A549 (cell line): ENCODE measurements around the gene ACTG2. TPM values are rescaled to one million over a fixed set of nuclear protein-coding genes. Genes with fewer than 3 reads are reported as not detected.
A peak's percentile ranks its signal among the peaks of the same experiment; 100 is the strongest.
"Not testable (repeated sequence)": the region's sequence is repeated elsewhere in the genome, so short reads cannot be mapped to it uniquely, and the experiment has no call there.

Source experiments
- ATAC-seq, 2 experiments: fragments of 200-7000 bp in 1 of 2; fragments of >200 bp in 1 of 2; cut with Nextera tagmentation in 1 of 2; cut with Tn5 transposase in 1 of 2; 3 replicates each; pipeline versions ENCODE4 v1.8.0 to v1.9.1; 2018 to 2020; ENCODE audit warnings: mild to moderate bottlenecking in 1 of 2, moderate library complexity in 1 of 2
- CTCF ChIA-PET: fragments of 300-600 bp; sonication (Branson Sonifier 250); formaldehyde crosslinking; extraction: SDS; loops from one replicate; lab custom pipeline; 2021; ENCODE audit warnings: antibody characterized with exemption, inconsistent platforms; lab: Yijun Ruan, JAX
- POLR2A ChIA-PET: fragments of 350-600 bp; formaldehyde crosslinking; extraction: SDS; loops from one replicate; lab custom pipeline; 2021; ENCODE audit warnings: antibody characterized with exemption, inconsistent platforms; lab: Yijun Ruan, JAX
- DNase-seq, 2 experiments: peaks; one replicate each; pipeline versions ENCODE4 v3.0.0 to v3.0.0-alpha.2; 2011 to 2016; ENCODE audit warnings: low read depth in 1 of 2, low spot score in 1 of 2
- FAIRE-seq: peaks from 2 replicates; lab custom pipeline; 2011; peaks lifted over from hg19 to GRCh38; lab: Jason Lieb, UNC
- H3K27ac ChIP-seq, 2 experiments: fragments of >200 bp; sonication (Bioruptor Twin); formaldehyde crosslinking; 3 replicates each; pipeline ENCODE4 v1.5.1; 2016 to 2017
- H3K4me1 ChIP-seq: fragments of >200 bp; sonication (Bioruptor Twin); formaldehyde crosslinking; 3 replicates; pipeline ENCODE4 v1.6.1; 2016
- H3K4me2 ChIP-seq: fragments of >200 bp; sonication (Bioruptor Twin); formaldehyde crosslinking; 3 replicates; pipeline ENCODE4 v1.6.1; 2016
- H3K4me3 ChIP-seq: fragments of >200 bp; sonication (Bioruptor Twin); formaldehyde crosslinking; 3 replicates; pipeline ENCODE4 v1.5.1; 2016
- H3K9me3 ChIP-seq: fragments of >200 bp; sonication (Bioruptor Twin); formaldehyde crosslinking; 3 replicates; pipeline ENCODE4 v1.6.1; 2016
- BCL3 ChIP-seq: fragments of >200 bp; sonication (Bioruptor Twin); formaldehyde crosslinking; IDR thresholded peaks from 3 replicates; pipeline ENCODE4 v1.6.1; 2016
- CBX2 ChIP-seq: fragments of 200-600 bp; sonication (generic); IDR thresholded peaks from 2 replicates; pipeline ENCODE4 v1.6.1; 2016; ENCODE audit warnings: low read depth, mild to moderate bottlenecking, borderline replicate concordance
- CHD2 ChIP-seq: fragments of 150-350 bp; IDR thresholded peaks from 2 replicates; pipeline ENCODE4 v1.6.1; 2014; ENCODE audit warnings: low read length; ENCODE audit not compliant: partially characterized antibody
- CHD4 ChIP-seq: fragments of 200-600 bp; sonication (generic); IDR thresholded peaks from 2 replicates; pipeline ENCODE4 v1.6.1; 2016; ENCODE audit warnings: antibody characterized with exemption, mild to moderate bottlenecking, borderline replicate concordance
- EP300 ChIP-seq, 2 experiments: fragments of >200 bp; sonication (Bioruptor Twin); formaldehyde crosslinking; IDR thresholded peaks; 2 replicates in 1 of 2; 3 replicates in 1 of 2; pipeline ENCODE4 v1.6.1; 2016 to 2017
- FOSL2 ChIP-seq, 2 experiments: fragments of 450-650 bp in 1 of 2; fragments of >200 bp in 1 of 2; sonication (Bioruptor Twin) in 1 of 2; formaldehyde crosslinking; IDR thresholded peaks; 2 replicates each; pipeline versions ENCODE4 v1.5.0 to v1.6.1; 2016 to 2020; ENCODE audit warnings: mild to moderate bottlenecking in 1 of 2, moderate library complexity in 1 of 2
- HDAC2 ChIP-seq: fragments of 200-600 bp; sonication (generic); IDR thresholded peaks from 2 replicates; pipeline ENCODE4 v1.6.1; 2016
- HOXB13 ChIP-seq: fragments of 250-450 bp; sonication (Bioruptor Pico); IDR thresholded peaks from 2 replicates; pipeline ENCODE4 v1.5.0; 2020; ENCODE audit warnings: low read depth, mild to moderate bottlenecking, moderate library complexity
- JUNB ChIP-seq: fragments of >200 bp; sonication (Bioruptor Twin); formaldehyde crosslinking; IDR thresholded peaks from 2 replicates; pipeline ENCODE4 v1.6.1; 2016
- MAFK ChIP-seq: fragments of 450-650 bp; IDR thresholded peaks from 2 replicates; pipeline ENCODE4 v1.6.1; 2014; ENCODE audit not compliant: partially characterized antibody
- MYC ChIP-seq: IDR thresholded peaks from 2 replicates; pipeline ENCODE4 v1.6.1; 2012; ENCODE audit warnings: mild to moderate bottlenecking, inconsistent platforms, low read length, improper control_type of control experiment, borderline replicate concordance
- PHF8 ChIP-seq: fragments of 200-600 bp; sonication (generic); IDR thresholded peaks from 2 replicates; pipeline ENCODE4 v1.6.1; 2016; ENCODE audit warnings: low read depth, mild to moderate bottlenecking, antibody characterized with exemption, moderate library complexity, borderline replicate concordance
- RAD21 ChIP-seq, 2 experiments: fragments of >200 bp in 1 of 2; sonication (Bioruptor Twin) in 1 of 2; formaldehyde crosslinking in 1 of 2; IDR thresholded peaks in 1 of 2; conservative IDR thresholded peaks in 1 of 2; 2 replicates in 1 of 2; 3 replicates in 1 of 2; pipeline ENCODE4 v1.6.1; 2012 to 2018; ENCODE audit warnings: inconsistent platforms in 1 of 2
- RCOR1 ChIP-seq: fragments of 150-350 bp; IDR thresholded peaks from 2 replicates; pipeline ENCODE4 v1.6.1; 2014; ENCODE audit warnings: antibody characterized with exemption, low read length, low read depth
- RFX5 ChIP-seq: fragments of 450-650 bp; IDR thresholded peaks from 2 replicates; pipeline ENCODE4 v1.7.1; 2014; ENCODE audit warnings: antibody characterized with exemption, mild to moderate bottlenecking, moderate library complexity
- RNF2 ChIP-seq: fragments of 200-600 bp; sonication (generic); IDR thresholded peaks from 2 replicates; pipeline ENCODE4 v1.6.1; 2016; ENCODE audit warnings: low read depth, mild to moderate bottlenecking, antibody characterized with exemption, moderate library complexity, borderline replicate concordance
- SREBF2 ChIP-seq: fragments of 450-650 bp; IDR thresholded peaks from 2 replicates; pipeline ENCODE4 v1.6.1; 2014; ENCODE audit warnings: mild to moderate bottlenecking, moderate library complexity
- TP53 ChIP-seq: fragments of 250-450 bp; sonication (Bioruptor Pico); IDR thresholded peaks from 2 replicates; pipeline ENCODE4 v1.5.0; 2021; ENCODE audit warnings: mild to moderate bottlenecking, moderate library complexity
- ZC3H11A ChIP-seq: fragments of 450-650 bp; IDR thresholded peaks from 2 replicates; pipeline ENCODE4 v1.6.1; 2014; ENCODE audit warnings: antibody characterized with exemption, mild to moderate bottlenecking
- ZFP36 ChIP-seq: fragments of 450-650 bp; IDR thresholded peaks from 2 replicates; pipeline ENCODE4 v1.6.1; 2014; ENCODE audit warnings: borderline replicate concordance; ENCODE audit not compliant: partially characterized antibody
- ZSCAN20 ChIP-seq: fragments of 250-450 bp; sonication (Bioruptor Pico); IDR thresholded peaks from 2 replicates; pipeline ENCODE4 v1.8.0; 2022; ENCODE audit warnings: mild to moderate bottlenecking, moderate library complexity
- WGBS: methylation state at CpG from one replicate; pipeline ENCODE4 v1.1.6; 2017; ENCODE audit errors: missing lambda C conversion rate; 5-methylcytosine and 5-hydroxymethylcytosine counted together
- polyA plus RNA-seq, 4 experiments: library from polyadenylated mRNA; depleted of rRNA in 3 of 4; stranded (reverse); fragments of >200 nt; fragmentation: RNase III in 1 of 4; extraction: RNeasy Plus Mini Kit Qiagen cat#74134 plus additional on column Dnase treatment in 1 of 4; gene quantifications; 2 replicates in 3 of 4; 3 replicates in 1 of 4; pipeline ENCODE4 v1.2.3, GENCODE V29; 2011 to 2017
- TF ChIP-seq, protein P1 (sequence below): fragments of 250-450 bp; sonication (Bioruptor Pico); IDR thresholded peaks from 2 replicates; pipeline ENCODE4 v1.5.0; 2021; ENCODE audit warnings: mild to moderate bottlenecking, moderate library complexity, borderline replicate concordance
- TF ChIP-seq, protein P2 (sequence below): fragments of 250-450 bp; sonication (Bioruptor Pico); IDR thresholded peaks from 2 replicates; pipeline ENCODE4 v1.5.0; 2020; ENCODE audit warnings: low read depth, mild to moderate bottlenecking, moderate library complexity
- TF ChIP-seq, protein P3 (sequence below): fragments of 150-350 bp; IDR thresholded peaks from 2 replicates; pipeline ENCODE4 v1.6.1; 2014; ENCODE audit warnings: low read depth, mild to moderate bottlenecking, low read length

The ACTG2 gene
- polyA plus RNA-seq, 2 of the 4 experiments (the other 2 are of a cell fraction) = 0.04 to 0.26 TPM

GRCh38 chr2:73870084-73870483 lies 22.7 kb upstream of the ACTG2 start:
- FAIRE-seq (no peak), DNase-seq (no peak), ATAC-seq (no peak)
- POLR2A ChIA-PET = no interaction called here
- CTCF ChIA-PET = interaction anchor here (0.6 kb wide), 1 partner anchor 19 kb away, joined by 3 read pairs; no protein-coding TSS in a partner anchor
- Histone ChIP-seq H3K27ac (no peak overlapping the region), H3K4me1 (no peaks in the 10 kb centered on the region), H3K4me3 (no peak overlapping the region), H3K4me2 (no peak overlapping the region), H3K9me3 (no peaks in the 10 kb centered on the region)
- no peak for TF ChIP-seq SREBF2
- TF ChIP-seq MAFK = no peak
- no peak for TF ChIP-seq RCOR1
- no peak for TF ChIP-seq ZC3H11A
- no peak for TF ChIP-seq PHF8
- no peak for TF ChIP-seq CHD4
- 87% methylated on average over 4 of the region's 4 CpGs for WGBS

DNA sequence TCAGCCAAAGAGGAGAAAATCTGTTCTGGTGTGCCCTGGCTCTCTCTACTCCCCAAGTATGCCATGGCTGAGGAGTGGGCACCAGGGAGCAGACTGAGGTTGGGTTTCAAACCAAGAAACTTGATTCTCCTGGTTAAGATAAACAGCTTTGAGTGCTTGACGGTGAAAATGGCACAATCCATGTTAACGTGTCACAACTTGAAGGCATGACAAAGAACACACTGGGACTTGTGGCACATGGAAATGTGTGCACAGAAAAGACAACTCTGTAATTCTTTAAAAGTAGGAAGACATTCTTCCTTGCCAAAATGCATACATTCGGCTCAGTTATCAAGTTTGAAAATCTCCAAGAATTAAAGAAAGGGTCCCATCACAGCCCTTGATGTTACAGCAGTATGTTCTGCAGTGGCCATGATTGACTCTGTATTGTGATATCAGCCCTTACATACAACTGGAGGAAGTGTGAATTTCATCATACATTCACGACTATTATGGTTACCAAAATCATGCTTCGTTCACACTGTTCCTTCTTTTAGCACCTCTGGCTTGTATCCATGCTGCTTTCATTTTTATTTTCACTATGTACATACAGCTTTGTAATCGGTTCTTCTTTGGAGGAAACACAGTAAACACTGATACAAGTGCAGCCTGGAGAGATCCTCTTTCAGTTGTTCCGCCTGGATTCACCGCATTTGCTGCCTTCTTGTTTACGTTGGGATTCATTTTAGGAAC lies 15.6 kb upstream of the ACTG2 start:
- Histone ChIP-seq H3K4me3 (no peak overlapping the region), H3K27ac (no peak overlapping the region), H3K9me3 (no peaks in the 10 kb centered on the region), H3K4me1 (no peaks in the 10 kb centered on the region), H3K4me2 (0 out of 3 replicates have a peak overlapping the region, but pooled peaks have one; percentile 26)
- FAIRE-seq (no peak), DNase-seq (no peak), ATAC-seq (peak; percentile 43 to 47; a peak in 4 of 6 replicates)
- WGBS = 41% methylated on average over 9 of the region's 9 CpGs
- ChIA-PET CTCF (no interaction called here), POLR2A (no interaction called here)
- TF ChIP-seq FOSL2 (IDR thresholded peaks at IDR 0.05) (no peak), FOSL2 (CRISPR knock-in tag; IDR thresholded peaks at IDR 0.05) (no peak), CHD2 (no peak), JUNB (no peak), BCL3 (no peak), RFX5 (no peak), TP53 (CRISPR knock-in tag) (no peak), ZFP36 (no peak), RNF2 (no peak), ZSCAN20 (no peak), MYC (no peak), CBX2 (no peak), HDAC2 (no peak), EP300 (IDR thresholded peaks at IDR 0.05) (no peak), HOXB13 (CRISPR knock-in tag) (no peak), RAD21 (conservative IDR thresholded peaks at IDR 0.05 in 1 of 2, IDR thresholded peaks at IDR 0.05 in 1 of 2) (no peak)
- TF ChIP-seq, protein P1, sequence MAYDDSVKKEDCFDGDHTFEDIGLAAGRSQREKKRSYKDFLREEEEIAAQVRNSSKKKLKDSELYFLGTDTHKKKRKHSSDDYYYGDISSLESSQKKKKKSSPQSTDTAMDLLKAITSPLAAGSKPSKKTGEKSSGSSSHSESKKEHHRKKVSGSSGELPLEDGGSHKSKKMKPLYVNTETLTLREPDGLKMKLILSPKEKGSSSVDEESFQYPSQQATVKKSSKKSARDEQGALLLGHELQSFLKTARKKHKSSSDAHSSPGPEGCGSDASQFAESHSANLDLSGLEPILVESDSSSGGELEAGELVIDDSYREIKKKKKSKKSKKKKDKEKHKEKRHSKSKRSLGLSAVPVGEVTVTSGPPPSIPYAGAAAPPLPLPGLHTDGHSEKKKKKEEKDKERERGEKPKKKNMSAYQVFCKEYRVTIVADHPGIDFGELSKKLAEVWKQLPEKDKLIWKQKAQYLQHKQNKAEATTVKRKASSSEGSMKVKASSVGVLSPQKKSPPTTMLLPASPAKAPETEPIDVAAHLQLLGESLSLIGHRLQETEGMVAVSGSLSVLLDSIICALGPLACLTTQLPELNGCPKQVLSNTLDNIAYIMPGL (CRISPR knock-in tag) = no peak
- TF ChIP-seq, protein P2, sequence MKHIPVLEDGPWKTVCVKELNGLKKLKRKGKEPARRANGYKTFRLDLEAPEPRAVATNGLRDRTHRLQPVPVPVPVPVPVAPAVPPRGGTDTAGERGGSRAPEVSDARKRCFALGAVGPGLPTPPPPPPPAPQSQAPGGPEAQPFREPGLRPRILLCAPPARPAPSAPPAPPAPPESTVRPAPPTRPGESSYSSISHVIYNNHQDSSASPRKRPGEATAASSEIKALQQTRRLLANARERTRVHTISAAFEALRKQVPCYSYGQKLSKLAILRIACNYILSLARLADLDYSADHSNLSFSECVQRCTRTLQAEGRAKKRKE (CRISPR knock-in tag) = no peak
- TF ChIP-seq, protein P3, sequence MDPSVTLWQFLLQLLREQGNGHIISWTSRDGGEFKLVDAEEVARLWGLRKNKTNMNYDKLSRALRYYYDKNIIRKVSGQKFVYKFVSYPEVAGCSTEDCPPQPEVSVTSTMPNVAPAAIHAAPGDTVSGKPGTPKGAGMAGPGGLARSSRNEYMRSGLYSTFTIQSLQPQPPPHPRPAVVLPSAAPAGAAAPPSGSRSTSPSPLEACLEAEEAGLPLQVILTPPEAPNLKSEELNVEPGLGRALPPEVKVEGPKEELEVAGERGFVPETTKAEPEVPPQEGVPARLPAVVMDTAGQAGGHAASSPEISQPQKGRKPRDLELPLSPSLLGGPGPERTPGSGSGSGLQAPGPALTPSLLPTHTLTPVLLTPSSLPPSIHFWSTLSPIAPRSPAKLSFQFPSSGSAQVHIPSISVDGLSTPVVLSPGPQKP = no peak

DNA sequence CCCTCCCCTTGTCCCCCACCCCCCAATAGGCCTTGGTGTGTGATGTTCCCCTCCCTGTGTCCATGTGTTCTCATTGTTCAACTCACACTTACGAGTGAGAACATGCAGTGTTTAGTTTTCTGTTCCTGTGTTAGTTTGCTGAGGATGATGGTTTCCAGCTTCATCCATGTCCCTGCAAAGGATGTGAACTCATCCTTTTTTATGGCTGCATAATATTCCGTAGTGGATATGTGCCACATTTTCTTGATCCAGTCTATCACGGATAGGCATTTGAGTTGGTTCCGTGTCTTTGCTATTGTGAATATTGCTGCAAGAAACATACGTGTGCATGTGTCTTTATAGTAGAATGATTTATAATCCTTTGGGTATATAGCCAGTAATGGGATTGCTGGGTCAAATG lies 14.8 kb upstream of the ACTG2 start:
- H3K9me3 ChIP-seq, POLR2A ChIA-PET, FAIRE-seq, H3K4me1 ChIP-seq, ATAC-seq, H3K27ac ChIP-seq, H3K4me3 ChIP-seq, CTCF ChIA-PET, H3K4me2 ChIP-seq, DNase-seq: not testable (repeated sequence)
- 83% methylated on average over 5 of the region's 5 CpGs for WGBS
